Smooth muscle cell of the pulmonary artery (primary cell): ENCODE measurements around the gene FRG1. TPM values are rescaled to one million over a fixed set of nuclear protein-coding genes. Genes with fewer than 3 reads are reported as not detected.

Source experiments
- total RNA-seq: library from RNA; depleted of rRNA; stranded (reverse); fragments of >200 nt; gene quantifications from 2 replicates; pipeline ENCODE4 v1.2.3, GENCODE V29; 2014

FRG1 gene
- total RNA-seq: 9.6 and 10.5 TPM in 2 replicates

GRCh38 chr4:189940178-189941004 lies at the start of gene FRG1:
Gene FRG1, plus strand, starts transcription at chr4:189940872. Its CDS starts 138 bp downstream, at chr4:189941010.

Other genes starting within 250 kb of the FRG1 start
- gene FRG2, start 86.4 kb downstream of the FRG1 start, total RNA-seq: not detected in 2 replicates
- not detected in 2 replicates for gene DBET, start 123.6 kb downstream of the FRG1 start, total RNA-seq
- not detected in 2 replicates for gene DUX4, start 232.9 kb downstream of the FRG1 start, total RNA-seq